ENCODE measurements around the gene ADAMTS15. TPM values are rescaled to one million over a fixed set of nuclear protein-coding genes. Genes with fewer than 3 reads are reported as not detected.
A peak's percentile ranks its signal among the peaks of the same experiment; 100 is the strongest.

Gene ADAMTS15
- total RNA-seq, 1 donor from 2014 or later = 13.8 TPM

GRCh38 chr11:130439160-130439519, 9.3 kb upstream of the ADAMTS15 start:
- H4K20me1 ChIP-seq (ENCODE audit: insufficient read depth, low read length) = no peaks in the 10 kb centered on the region
- no peak overlapping the region for H3K4me2 ChIP-seq (ENCODE audit: low read length)
- H3K27ac ChIP-seq (ENCODE audit: low read depth, low read length) = no peak overlapping the region
- no peaks in the 10 kb centered on the region for H3K27me3 ChIP-seq (ENCODE audit: insufficient read depth, low read length)
- TF ChIP-seq CTCF (IDR thresholded peaks at IDR 0.05; ENCODE audit: insufficient read depth, low read depth, low read length) (no peak), EZH2 (IDR thresholded peaks at IDR 0.05; ENCODE audit: insufficient read depth, low read length) (no peak)
- Mint-ChIP-seq H3K9me3 (ENCODE audit: unreplicated experiment) (peaks cover 15% of the 10 kb centered on the region), H3K27me3 (ENCODE audit: low read depth, unreplicated experiment) (peaks cover 11% of the 10 kb centered on the region), H3K4me3 (ENCODE audit: unreplicated experiment) (no peak overlapping the region), H3K27ac (ENCODE audit: unreplicated experiment) (no peak overlapping the region), H3K4me1 (ENCODE audit: low read depth, unreplicated experiment) (peaks cover 18% of the 10 kb centered on the region), H3K36me3 (ENCODE audit: low read depth, unreplicated experiment) (peaks cover 5% of the 10 kb centered on the region)
- H3K79me2 ChIP-seq (ENCODE audit: insufficient read depth, low read length) = no peaks in the 10 kb centered on the region
- no peak for DNase-seq (ENCODE audit: low read depth)
- no peaks in the 10 kb centered on the region for H3K9me3 ChIP-seq (ENCODE audit: insufficient read depth, low read depth, low read length)
- no peak for FAIRE-seq
- H3K36me3 ChIP-seq (ENCODE audit: insufficient read depth, low read length) = no peaks in the 10 kb centered on the region
- peaks cover 13% of the 10 kb centered on the region for H3K4me1 ChIP-seq (ENCODE audit: insufficient read depth, low read length)
- no peak overlapping the region for H3K9ac ChIP-seq (ENCODE audit: low read length)
- H2AFZ ChIP-seq (ENCODE audit: low read depth, low read length) = no peak overlapping the region
- no peak overlapping the region for H3K4me3 ChIP-seq (ENCODE audit: insufficient read depth, low read depth, low read length)

- Histone ChIP-seq H2AFZ (ENCODE audit: low read depth, low read length) (no peak overlapping the region), H3K4me3 (ENCODE audit: insufficient read depth, low read depth, low read length) (no peak overlapping the region), H3K9me3 (ENCODE audit: insufficient read depth, low read depth, low read length) (no peaks in the 10 kb centered on the region), H3K27me3 (ENCODE audit: insufficient read depth, low read length) (no peaks in the 10 kb centered on the region), H3K9ac (ENCODE audit: low read length) (no peak overlapping the region), H3K4me1 (ENCODE audit: insufficient read depth, low read length) (peaks cover 13% of the 10 kb centered on the region), H3K79me2 (ENCODE audit: insufficient read depth, low read length) (no peaks in the 10 kb centered on the region), H3K27ac (ENCODE audit: low read depth, low read length) (no peak overlapping the region), H4K20me1 (ENCODE audit: insufficient read depth, low read length) (no peaks in the 10 kb centered on the region), H3K4me2 (ENCODE audit: low read length) (no peak overlapping the region), H3K36me3 (ENCODE audit: insufficient read depth, low read length) (no peaks in the 10 kb centered on the region)
- Mint-ChIP-seq H3K27me3 (ENCODE audit: low read depth, unreplicated experiment) (peaks cover 18% of the 10 kb centered on the region), H3K4me1 (ENCODE audit: low read depth, unreplicated experiment) (peaks cover 18% of the 10 kb centered on the region), H3K4me3 (ENCODE audit: unreplicated experiment) (no peak overlapping the region), H3K27ac (ENCODE audit: unreplicated experiment) (peak overlapping the region; percentile 22), H3K36me3 (ENCODE audit: low read depth, unreplicated experiment) (peaks cover 5% of the 10 kb centered on the region), H3K9me3 (ENCODE audit: unreplicated experiment) (peaks cover 15% of the 10 kb centered on the region)
- peak; percentile 74 for DNase-seq (ENCODE audit: low read depth)
- FAIRE-seq = no peak
- no peak for TF ChIP-seq CTCF (IDR thresholded peaks at IDR 0.05; ENCODE audit: insufficient read depth, low read depth, low read length)
- TF ChIP-seq EZH2 (IDR thresholded peaks at IDR 0.05; ENCODE audit: insufficient read depth, low read length) = no peak
These were observed 8.6 kb upstream of the ADAMTS15 start for GRCh38 chr11:130439876-130440275.

- peaks cover 8% of the 10 kb centered on the region for H3K4me1 Mint-ChIP-seq (ENCODE audit: low read depth, unreplicated experiment)
- no peak overlapping the region for H3K9ac ChIP-seq (ENCODE audit: low read length)
- peaks cover 15% of the 10 kb centered on the region for H3K9me3 Mint-ChIP-seq (ENCODE audit: unreplicated experiment)
- H3K79me2 ChIP-seq (ENCODE audit: insufficient read depth, low read length) = no peaks in the 10 kb centered on the region
- H3K27ac ChIP-seq (ENCODE audit: low read depth, low read length) = no peak overlapping the region
- DNase-seq (ENCODE audit: low read depth) (peak; percentile 18), FAIRE-seq (no peak)
- H3K9me3 ChIP-seq (ENCODE audit: insufficient read depth, low read depth, low read length) = no peaks in the 10 kb centered on the region
- H3K27me3 ChIP-seq (ENCODE audit: insufficient read depth, low read length) = no peaks in the 10 kb centered on the region
- H3K36me3 Mint-ChIP-seq (ENCODE audit: low read depth, unreplicated experiment) = peaks cover 5% of the 10 kb centered on the region
- H3K4me1 ChIP-seq (ENCODE audit: insufficient read depth, low read length) = no peaks in the 10 kb centered on the region
- H3K36me3 ChIP-seq (ENCODE audit: insufficient read depth, low read length) = no peaks in the 10 kb centered on the region
- H3K4me3 ChIP-seq (ENCODE audit: insufficient read depth, low read depth, low read length) = no peak overlapping the region
- no peak overlapping the region for H3K27ac Mint-ChIP-seq (ENCODE audit: unreplicated experiment)
- no peaks in the 10 kb centered on the region for H4K20me1 ChIP-seq (ENCODE audit: insufficient read depth, low read length)
- H3K27me3 Mint-ChIP-seq (ENCODE audit: low read depth, unreplicated experiment) = peaks cover 27% of the 10 kb centered on the region
- H3K4me3 Mint-ChIP-seq (ENCODE audit: unreplicated experiment) = no peak overlapping the region
- TF ChIP-seq EZH2 (IDR thresholded peaks at IDR 0.05; ENCODE audit: insufficient read depth, low read length) = no peak
- TF ChIP-seq CTCF (IDR thresholded peaks at IDR 0.05; ENCODE audit: insufficient read depth, low read depth, low read length) = no peak
- no peak overlapping the region for H3K4me2 ChIP-seq (ENCODE audit: low read length)
- H2AFZ ChIP-seq (ENCODE audit: low read depth, low read length) = no peak overlapping the region
These were observed 6.7 kb upstream of the ADAMTS15 start for GRCh38 chr11:130441719-130442118.
